NCI-H2196 treated with DMSO at 0.1 percent for 48 hours (cell line): ENCODE results near the gene CDH5.

Source experiments
- DNase-seq: peaks from one replicate; lab custom pipeline; 2025; ENCODE audit not compliant: unreplicated experiment; lab: John Stamatoyannopoulos, UW

CDH5 gene

GRCh38 chr16:66354034-66354909 is 12.2 kb upstream of the CDH5 start:
- DNase-seq = no peak

- DNase-seq = no peak
Observed at GRCh38 chr16:66355526-66355925, 11.0 kb upstream of the CDH5 start.

- DNase-seq = peak; percentile 5
Observed at GRCh38 chr16:66357523-66357928, 9.0 kb upstream of the CDH5 start.

GRCh38 chr16:66358231-66358630 is 8.3 kb upstream of the CDH5 start:
- DNase-seq = no peak

- DNase-seq = no peak
Observed at GRCh38 chr16:66359012-66359411, 7.5 kb upstream of the CDH5 start.

GRCh38 chr16:66359811-66360608 is 6.5 kb upstream of the CDH5 start:
- DNase-seq = peak; percentile 24

GRCh38 chr16:66360624-66361324 is 5.7 kb upstream of the CDH5 start:
- no peak for DNase-seq

- no peak for DNase-seq
Observed at GRCh38 chr16:66361604-66362135, 4.8 kb upstream of the CDH5 start.

- no peak for DNase-seq
Observed at GRCh38 chr16:66363211-66363777, 3.2 kb upstream of the CDH5 start.

- DNase-seq = no peak
Observed at GRCh38 chr16:66364117-66364958, 2.2 kb upstream of the CDH5 start.

- no peak for DNase-seq
Observed at GRCh38 chr16:66364959-66365306, 1.6 kb upstream of the CDH5 start.

GRCh38 chr16:66365651-66366050 is 840 bp upstream of the CDH5 start:
- no peak for DNase-seq

- no peak for DNase-seq
Observed at GRCh38 chr16:66367968-66368891, 1.7 kb downstream of the CDH5 start.

GRCh38 chr16:66369055-66369592 is 2.6 kb downstream of the CDH5 start:
- DNase-seq = no peak

- no peak for DNase-seq
Observed at GRCh38 chr16:66370786-66371684, 4.5 kb downstream of the CDH5 start.

- no peak for DNase-seq
Observed at GRCh38 chr16:66372078-66372897, 5.8 kb downstream of the CDH5 start.

GRCh38 chr16:66372898-66373155 is 6.3 kb downstream of the CDH5 start:
- no peak for DNase-seq
